Measurements from ENCODE around the gene HIPK2. TPM values are rescaled to one million over a fixed set of nuclear protein-coding genes. Genes with fewer than 3 reads are reported as not detected.
A peak's percentile ranks its signal among the peaks of the same experiment; 100 is the strongest.

HIPK2 gene
- polyA plus RNA-seq, 3 donors, result 1.6 to 12.1 (median 3.0) TPM

DNA sequence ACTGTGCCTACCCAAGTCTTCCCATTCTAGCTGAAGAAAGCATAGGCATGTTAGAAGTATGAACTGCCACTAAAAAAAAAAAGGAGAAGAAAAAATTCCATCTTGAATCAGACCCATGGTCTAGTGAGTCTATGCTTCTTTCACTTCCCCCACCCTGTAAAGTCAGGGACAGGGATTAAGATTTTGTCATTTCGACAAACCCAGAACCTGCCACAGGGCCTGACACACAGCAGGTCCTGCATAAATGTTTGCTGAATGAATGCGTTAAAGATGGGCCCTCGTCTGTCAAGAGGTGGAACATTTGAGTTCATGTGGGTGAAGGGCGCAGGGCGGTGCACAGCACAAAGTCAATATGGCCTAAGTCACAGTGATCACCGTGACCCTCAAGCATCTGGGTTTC lies 4.9 kb downstream of the HIPK2 start:
- peak overlapping the region; percentile 82 to 96 (median 94) for H3K27ac Mint-ChIP-seq
- no peaks in the 10 kb centered on the region for H3K27me3 ChIP-seq (ENCODE audit: control insufficient read depth in 2 of 2, insufficient read depth in 2 of 2, low read length in 2 of 2)
- peaks cover 91% of the 10 kb centered on the region for H3K79me2 ChIP-seq (ENCODE audit: insufficient read depth, low read length)
- H3K4me1 Mint-ChIP-seq, result peaks cover 73% of the 10 kb centered on the region
- H3K36me3 ChIP-seq (replicated peaks in 1 of 2; ENCODE audit: control insufficient read depth in 1 of 2, insufficient read depth in 2 of 2, low read length in 2 of 2), result peaks cover 5 to 23% of the 10 kb centered on the region in 2 donors
- peak; percentile 66 to 81 (median 73) for DNase-seq
- no peaks in the 10 kb centered on the region for H3K9me3 ChIP-seq (replicated peaks in 1 of 2; ENCODE audit: control insufficient read depth in 1 of 2, insufficient read depth in 1 of 2, low read length in 2 of 2)
- no peak overlapping the region for H3K4me3 Mint-ChIP-seq
- H3K9ac ChIP-seq (ENCODE audit: insufficient read depth, low read length, poor library complexity, severe bottlenecking), result no peak overlapping the region
- peak overlapping the region; percentile 7 for H3K4me2 ChIP-seq (replicated peaks; ENCODE audit: extremely low read depth, low read length, poor library complexity, severe bottlenecking)
- peaks cover 61% of the 10 kb centered on the region for H4K20me1 ChIP-seq (ENCODE audit: insufficient read depth, low read length)
- no CpG with 5 or more reads among the region's 6 CpGs for WGBS (ENCODE audit: insufficient coverage)
- H2AFZ ChIP-seq (ENCODE audit: insufficient read depth, low read depth, low read length, poor library complexity, severe bottlenecking), result no peak overlapping the region
- peaks cover 64 to 79% of the 10 kb centered on the region in 2 donors for H3K4me1 ChIP-seq (ENCODE audit: control insufficient read depth in 1 of 2, insufficient read depth in 2 of 2, low read length in 2 of 2)
- no peak for TF ChIP-seq CTCF (IDR thresholded peaks at IDR 0.05)
- peak overlapping the region; percentile 61 to 80 for H3K27ac ChIP-seq (ENCODE audit: low read depth in 1 of 2, low read length in 2 of 2)
- no peaks in the 10 kb centered on the region for H3K9me3 Mint-ChIP-seq
- peaks cover 0 to 2% (median 0%) of the 10 kb centered on the region in 3 donors for H3K27me3 Mint-ChIP-seq (ENCODE audit: low read depth in 3 of 3)
- intact Hi-C loops (cut with micrococcal nuclease), result loop anchor here (2.0 to 10.0 kb wide), 5 partner anchors 50 to 142 kb away; partner anchors contain the start of gene TBXAS1 (in 1 of the 2)
- peak overlapping the region in 1 of 3 experiments; percentile 35 for H3K4me3 ChIP-seq (replicated peaks in 1 of 3; ENCODE audit: low read depth in 2 of 3, low read length in 3 of 3)
- peaks cover 39 to 65% of the 10 kb centered on the region in 2 donors for H3K36me3 Mint-ChIP-seq

DNA sequence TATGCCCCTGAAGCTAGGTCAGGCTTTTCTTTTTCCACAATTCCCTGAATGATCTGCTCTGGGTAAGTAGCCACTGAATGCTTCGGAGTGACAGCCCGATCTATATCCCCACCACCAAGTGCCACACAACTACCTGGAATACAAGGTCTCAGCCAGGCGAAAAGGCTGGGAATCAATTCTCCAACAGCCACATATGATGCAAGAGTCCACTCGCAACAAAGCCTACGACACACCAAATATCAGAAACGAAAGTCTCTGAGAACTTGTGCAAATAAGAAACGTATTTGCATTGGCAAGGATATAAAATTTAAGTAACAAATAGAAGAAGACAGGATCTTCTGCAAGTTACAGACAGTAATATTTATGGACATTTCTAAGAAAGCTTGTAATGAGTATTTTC lies 5.7 kb downstream of the HIPK2 start:
- Mint-ChIP-seq H3K27ac (peak overlapping the region; percentile 82 to 96 (median 94)), H3K9me3 (no peaks in the 10 kb centered on the region), H3K27me3 (ENCODE audit: low read depth in 3 of 3) (peaks cover 0 to 2% (median 0%) of the 10 kb centered on the region in 3 donors), H3K4me1 (peaks cover 80% of the 10 kb centered on the region), H3K36me3 (peaks cover 39 to 70% of the 10 kb centered on the region in 2 donors), H3K4me3 (peak overlapping the region; percentile 39 to 45)
- WGBS (ENCODE audit: insufficient coverage), result 72% methylated on average over 3 of the region's 7 CpGs
- no peaks in the 10 kb centered on the region for H3K9me3 ChIP-seq (replicated peaks in 1 of 2; ENCODE audit: control insufficient read depth in 1 of 2, insufficient read depth in 1 of 2, low read length in 2 of 2)
- peaks cover 94% of the 10 kb centered on the region for H3K79me2 ChIP-seq (ENCODE audit: insufficient read depth, low read length)
- no peak overlapping the region for H2AFZ ChIP-seq (ENCODE audit: insufficient read depth, low read depth, low read length, poor library complexity, severe bottlenecking)
- H4K20me1 ChIP-seq (ENCODE audit: insufficient read depth, low read length), result peaks cover 69% of the 10 kb centered on the region
- intact Hi-C loops (cut with micrococcal nuclease), result loop anchor here (2.0 to 10.0 kb wide), 5 partner anchors 49 to 143 kb away; partner anchors contain the start of gene TBXAS1 (in 1 of the 2)
- DNase-seq, result peak; percentile 34 to 43 (median 39)
- peak overlapping the region in 1 of 3 experiments; percentile 35 for H3K4me3 ChIP-seq (replicated peaks in 1 of 3; ENCODE audit: low read depth in 2 of 3, low read length in 3 of 3)
- H3K4me1 ChIP-seq (ENCODE audit: control insufficient read depth in 1 of 2, insufficient read depth in 2 of 2, low read length in 2 of 2), result peaks cover 71 to 86% of the 10 kb centered on the region in 2 donors
- peaks cover 5 to 23% of the 10 kb centered on the region in 2 donors for H3K36me3 ChIP-seq (replicated peaks in 1 of 2; ENCODE audit: control insufficient read depth in 1 of 2, insufficient read depth in 2 of 2, low read length in 2 of 2)
- H3K9ac ChIP-seq (ENCODE audit: insufficient read depth, low read length, poor library complexity, severe bottlenecking), result no peak overlapping the region
- TF ChIP-seq CTCF (IDR thresholded peaks at IDR 0.05), result no peak
- H3K4me2 ChIP-seq (replicated peaks; ENCODE audit: extremely low read depth, low read length, poor library complexity, severe bottlenecking), result peak overlapping the region; percentile 37
- peak overlapping the region; percentile 61 to 80 for H3K27ac ChIP-seq (ENCODE audit: low read depth in 1 of 2, low read length in 2 of 2)
- no peaks in the 10 kb centered on the region for H3K27me3 ChIP-seq (ENCODE audit: control insufficient read depth in 2 of 2, insufficient read depth in 2 of 2, low read length in 2 of 2)

Data from CD14-positive monocyte (primary cell).